Measurements from ENCODE around the gene SLFNL1.

SLFNL1 gene

DNA sequence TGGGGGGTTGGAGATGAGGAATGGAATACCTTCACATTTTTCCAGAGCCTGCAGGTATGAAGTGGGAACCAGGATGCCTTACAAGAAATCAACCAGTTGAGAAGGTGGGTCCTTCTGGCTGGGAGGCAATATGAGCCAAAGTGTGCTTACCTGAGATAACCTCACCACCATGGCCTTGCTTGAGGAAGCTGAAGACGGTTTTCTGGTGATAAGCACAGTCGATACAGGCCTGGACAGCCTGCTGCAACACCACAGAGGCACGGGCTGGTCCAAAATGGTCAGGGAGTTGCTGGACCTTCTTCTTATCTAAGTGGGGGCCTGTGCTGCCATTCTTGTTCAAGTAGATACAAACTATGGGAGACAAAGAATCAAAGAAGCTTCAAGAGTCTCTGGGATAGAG lies 27.0 kb upstream of the SLFNL1 start:
- no peaks in the 10 kb centered on the region for H3K27me3 ChIP-seq (ENCODE audit: insufficient read depth, low read depth)
- H3K4me1 ChIP-seq (ENCODE audit: low read depth, poor library complexity, severe bottlenecking), result no peaks in the 10 kb centered on the region
- no peaks in the 10 kb centered on the region for H3K36me3 ChIP-seq (ENCODE audit: insufficient read depth)
- no peaks in the 10 kb centered on the region for H3K79me2 ChIP-seq (ENCODE audit: insufficient read depth, low read depth)
- TF ChIP-seq, protein P1, sequence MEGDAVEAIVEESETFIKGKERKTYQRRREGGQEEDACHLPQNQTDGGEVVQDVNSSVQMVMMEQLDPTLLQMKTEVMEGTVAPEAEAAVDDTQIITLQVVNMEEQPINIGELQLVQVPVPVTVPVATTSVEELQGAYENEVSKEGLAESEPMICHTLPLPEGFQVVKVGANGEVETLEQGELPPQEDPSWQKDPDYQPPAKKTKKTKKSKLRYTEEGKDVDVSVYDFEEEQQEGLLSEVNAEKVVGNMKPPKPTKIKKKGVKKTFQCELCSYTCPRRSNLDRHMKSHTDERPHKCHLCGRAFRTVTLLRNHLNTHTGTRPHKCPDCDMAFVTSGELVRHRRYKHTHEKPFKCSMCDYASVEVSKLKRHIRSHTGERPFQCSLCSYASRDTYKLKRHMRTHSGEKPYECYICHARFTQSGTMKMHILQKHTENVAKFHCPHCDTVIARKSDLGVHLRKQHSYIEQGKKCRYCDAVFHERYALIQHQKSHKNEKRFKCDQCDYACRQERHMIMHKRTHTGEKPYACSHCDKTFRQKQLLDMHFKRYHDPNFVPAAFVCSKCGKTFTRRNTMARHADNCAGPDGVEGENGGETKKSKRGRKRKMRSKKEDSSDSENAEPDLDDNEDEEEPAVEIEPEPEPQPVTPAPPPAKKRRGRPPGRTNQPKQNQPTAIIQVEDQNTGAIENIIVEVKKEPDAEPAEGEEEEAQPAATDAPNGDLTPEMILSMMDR (conservative IDR thresholded peaks at IDR 0.05; ENCODE audit: low read depth, low read length), result no peak
- no peak overlapping the region for H3K27ac ChIP-seq
- H4K20me1 ChIP-seq (ENCODE audit: insufficient read depth), result no peaks in the 10 kb centered on the region
- no peak overlapping the region for H2AFZ ChIP-seq (ENCODE audit: low read depth)
- H3K4me3 ChIP-seq (IDR thresholded peaks at IDR 0.05; ENCODE audit: insufficient read depth, low read depth, low read length), result no peak overlapping the region
- H3K4me2 ChIP-seq, result no peak overlapping the region
- no peak overlapping the region for H3K9ac ChIP-seq

DNA sequence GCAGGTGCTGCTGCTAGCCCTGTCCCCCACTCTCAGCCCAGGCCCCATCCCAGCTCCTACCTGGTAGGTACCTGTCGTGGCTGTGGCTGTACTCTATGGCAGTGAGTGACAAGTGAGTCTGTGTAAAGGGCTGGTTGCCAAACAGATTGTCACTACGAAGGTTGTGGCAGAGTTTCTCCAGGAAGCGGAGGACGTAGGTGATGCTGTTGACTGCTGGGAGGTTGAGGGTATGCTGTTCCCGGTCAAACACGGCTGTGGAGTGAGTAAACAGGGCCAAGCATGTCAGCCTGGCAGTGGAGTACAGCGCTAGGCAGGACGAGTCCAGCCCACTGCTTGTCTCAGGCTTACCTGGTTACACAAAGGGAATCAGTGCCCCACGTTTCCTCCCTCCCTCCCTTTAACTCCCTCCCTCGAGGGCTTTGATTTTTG lies 24.8 kb upstream of the SLFNL1 start:
- no peaks in the 10 kb centered on the region for H3K79me2 ChIP-seq (ENCODE audit: insufficient read depth, low read depth)
- no peaks in the 10 kb centered on the region for H3K4me1 ChIP-seq (ENCODE audit: low read depth, poor library complexity, severe bottlenecking)
- no peak overlapping the region for H3K4me2 ChIP-seq
- TF ChIP-seq, protein P1 (conservative IDR thresholded peaks at IDR 0.05; ENCODE audit: low read depth, low read length), result no peak
- H3K27me3 ChIP-seq (ENCODE audit: insufficient read depth, low read depth), result no peaks in the 10 kb centered on the region
- no peak overlapping the region for H3K27ac ChIP-seq
- no peaks in the 10 kb centered on the region for H4K20me1 ChIP-seq (ENCODE audit: insufficient read depth)
- no peak overlapping the region for H3K4me3 ChIP-seq (IDR thresholded peaks at IDR 0.05; ENCODE audit: insufficient read depth, low read depth, low read length)
- no peaks in the 10 kb centered on the region for H3K36me3 ChIP-seq (ENCODE audit: insufficient read depth)
- no peak overlapping the region for H2AFZ ChIP-seq (ENCODE audit: low read depth)
- no peak overlapping the region for H3K9ac ChIP-seq

DNA sequence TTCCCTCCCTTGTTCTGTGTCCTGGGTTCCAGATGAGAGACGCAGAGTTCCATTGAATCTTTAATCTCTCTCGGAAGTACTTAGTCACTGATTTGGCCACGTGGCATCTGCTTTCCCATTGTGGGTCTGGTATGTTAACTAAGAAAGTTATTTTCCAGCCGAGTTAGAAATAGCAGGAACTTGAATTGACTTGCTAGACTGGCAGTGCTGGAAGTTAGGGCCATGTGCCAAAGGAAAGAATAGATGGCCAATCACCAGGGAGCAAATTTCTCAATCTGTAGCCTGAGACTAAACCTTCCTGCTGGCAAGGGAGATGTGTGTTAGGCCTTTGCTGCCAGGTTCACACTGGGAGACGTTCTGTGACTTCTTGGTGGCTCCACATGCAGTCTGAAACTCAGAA lies 24.2 kb upstream of the SLFNL1 start:
- Histone ChIP-seq H3K79me2 (ENCODE audit: insufficient read depth, low read depth) (no peaks in the 10 kb centered on the region), H3K36me3 (ENCODE audit: insufficient read depth) (no peaks in the 10 kb centered on the region), H2AFZ (ENCODE audit: low read depth) (no peak overlapping the region), H3K9ac (no peak overlapping the region), H4K20me1 (ENCODE audit: insufficient read depth) (no peaks in the 10 kb centered on the region), H3K4me2 (no peak overlapping the region), H3K4me1 (ENCODE audit: low read depth, poor library complexity, severe bottlenecking) (no peaks in the 10 kb centered on the region), H3K27ac (no peak overlapping the region), H3K4me3 (IDR thresholded peaks at IDR 0.05; ENCODE audit: insufficient read depth, low read depth, low read length) (no peak overlapping the region), H3K27me3 (ENCODE audit: insufficient read depth, low read depth) (no peaks in the 10 kb centered on the region)
- TF ChIP-seq, protein P1 (conservative IDR thresholded peaks at IDR 0.05; ENCODE audit: low read depth, low read length), result no peak

DNA sequence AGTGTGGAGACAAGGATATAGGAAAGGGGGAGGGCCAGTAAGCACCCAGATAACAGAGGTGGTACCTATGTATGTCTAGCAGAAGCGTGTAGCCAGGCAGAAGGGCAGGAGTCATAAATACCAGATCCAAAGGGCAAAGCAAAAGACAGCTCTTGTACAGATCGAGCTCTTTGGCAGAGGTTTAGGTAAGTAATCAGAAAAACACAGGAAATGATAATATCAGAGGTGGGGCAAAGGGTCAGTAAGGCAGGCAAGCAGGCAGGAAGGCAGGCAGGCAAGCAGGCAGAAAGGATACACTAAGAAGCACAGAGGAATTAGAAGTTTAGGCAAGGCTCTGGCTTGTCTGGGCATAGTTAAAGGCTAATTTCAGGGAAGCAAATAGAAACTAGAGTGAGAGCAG lies 22.7 kb upstream of the SLFNL1 start:
- H3K27me3 ChIP-seq (ENCODE audit: insufficient read depth, low read depth), result no peaks in the 10 kb centered on the region
- no peak overlapping the region for H3K9ac ChIP-seq
- H4K20me1 ChIP-seq (ENCODE audit: insufficient read depth), result no peaks in the 10 kb centered on the region
- H3K79me2 ChIP-seq (ENCODE audit: insufficient read depth, low read depth), result no peaks in the 10 kb centered on the region
- no peak overlapping the region for H3K27ac ChIP-seq
- H2AFZ ChIP-seq (ENCODE audit: low read depth), result no peak overlapping the region
- no peaks in the 10 kb centered on the region for H3K36me3 ChIP-seq (ENCODE audit: insufficient read depth)
- no peaks in the 10 kb centered on the region for H3K4me1 ChIP-seq (ENCODE audit: low read depth, poor library complexity, severe bottlenecking)
- TF ChIP-seq, protein P1 (conservative IDR thresholded peaks at IDR 0.05; ENCODE audit: low read depth, low read length), result no peak
- no peak overlapping the region for H3K4me2 ChIP-seq
- H3K4me3 ChIP-seq (IDR thresholded peaks at IDR 0.05; ENCODE audit: insufficient read depth, low read depth, low read length), result no peak overlapping the region
